ENCODE results near the gene ASXL2.
"Not testable (repeated sequence)": the region's sequence is repeated elsewhere in the genome, so short reads cannot be mapped to it uniquely, and the experiment has no call there.

ASXL2 gene

GRCh38 chr2:25913696-25913973 lies 35.3 kb upstream of the ASXL2 start:
- DNase-seq (ENCODE audit: low spot score); in situ Hi-C loops (cut with MboI; ENCODE audit: low pct_unique_long_range_greater_than_20kb, low sequenced_read_pairs, unreplicated experiment): not testable (repeated sequence)

- no peak for TF ChIP-seq CTCF (IDR thresholded peaks at IDR 0.05; ENCODE audit: extremely low read depth, insufficient read depth, missing control alignments)
- in situ Hi-C loops (cut with MboI; ENCODE audit: low pct_unique_long_range_greater_than_20kb, low sequenced_read_pairs, unreplicated experiment): no loop called here
- no peak for DNase-seq (ENCODE audit: low spot score)
Observed at GRCh38 chr2:25912851-25913695, 34.8 kb upstream of the ASXL2 start.

GRCh38 chr2:25909574-25909973 lies 31.3 kb upstream of the ASXL2 start:
- in situ Hi-C loops (cut with MboI; ENCODE audit: low pct_unique_long_range_greater_than_20kb, low sequenced_read_pairs, unreplicated experiment); DNase-seq (ENCODE audit: low spot score): not testable (repeated sequence)

- in situ Hi-C loops (cut with MboI; ENCODE audit: low pct_unique_long_range_greater_than_20kb, low sequenced_read_pairs, unreplicated experiment): no loop called here
- TF ChIP-seq CTCF (IDR thresholded peaks at IDR 0.05; ENCODE audit: extremely low read depth, insufficient read depth, missing control alignments): no peak
- DNase-seq (ENCODE audit: low spot score): no peak
Observed at GRCh38 chr2:25905126-25905525, 26.8 kb upstream of the ASXL2 start.

GRCh38 chr2:25903216-25903776 lies 25.0 kb upstream of the ASXL2 start:
- no peak for TF ChIP-seq CTCF (IDR thresholded peaks at IDR 0.05; ENCODE audit: extremely low read depth, insufficient read depth, missing control alignments)
- in situ Hi-C loops (cut with MboI; ENCODE audit: low pct_unique_long_range_greater_than_20kb, low sequenced_read_pairs, unreplicated experiment): no loop called here
- DNase-seq (ENCODE audit: low spot score): no peak

GRCh38 chr2:25899404-25899970 lies 21.2 kb upstream of the ASXL2 start:
- DNase-seq (ENCODE audit: low spot score): no peak
- TF ChIP-seq CTCF (IDR thresholded peaks at IDR 0.05; ENCODE audit: extremely low read depth, insufficient read depth, missing control alignments): no peak
- in situ Hi-C loops (cut with MboI; ENCODE audit: low pct_unique_long_range_greater_than_20kb, low sequenced_read_pairs, unreplicated experiment): no loop called here

GRCh38 chr2:25897506-25897905 lies 19.2 kb upstream of the ASXL2 start:
- in situ Hi-C loops (cut with MboI; ENCODE audit: low pct_unique_long_range_greater_than_20kb, low sequenced_read_pairs, unreplicated experiment): no loop called here
- no peak for DNase-seq (ENCODE audit: low spot score)
- no peak for TF ChIP-seq CTCF (IDR thresholded peaks at IDR 0.05; ENCODE audit: extremely low read depth, insufficient read depth, missing control alignments)

- DNase-seq (ENCODE audit: low spot score); in situ Hi-C loops (cut with MboI; ENCODE audit: low pct_unique_long_range_greater_than_20kb, low sequenced_read_pairs, unreplicated experiment): not testable (repeated sequence)
Observed at GRCh38 chr2:25896308-25896707, 18.0 kb upstream of the ASXL2 start.
